ENCODE measurements around the gene CD55.

The CD55 gene

DNA sequence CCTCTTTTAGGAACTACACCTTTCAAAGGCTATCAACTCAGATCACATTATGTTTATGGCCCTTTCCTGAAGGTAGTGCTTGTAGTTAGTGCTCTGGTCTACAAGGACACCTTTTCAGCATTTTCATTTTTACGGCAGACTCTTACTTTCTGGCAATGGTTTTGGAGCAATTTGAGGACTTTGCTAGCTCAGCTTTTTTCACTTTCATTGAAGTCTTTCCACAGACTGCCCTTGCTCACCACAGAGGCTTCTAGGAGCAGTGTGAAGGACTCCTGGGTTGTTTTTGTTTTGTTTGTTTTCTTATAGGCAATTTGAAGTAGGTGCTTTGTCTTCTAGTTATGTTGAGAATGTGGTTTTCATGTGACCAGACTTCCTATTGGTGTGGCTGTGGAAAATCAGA, 43.1 kb downstream of the CD55 start:
- DNase-seq: no peak

DNA sequence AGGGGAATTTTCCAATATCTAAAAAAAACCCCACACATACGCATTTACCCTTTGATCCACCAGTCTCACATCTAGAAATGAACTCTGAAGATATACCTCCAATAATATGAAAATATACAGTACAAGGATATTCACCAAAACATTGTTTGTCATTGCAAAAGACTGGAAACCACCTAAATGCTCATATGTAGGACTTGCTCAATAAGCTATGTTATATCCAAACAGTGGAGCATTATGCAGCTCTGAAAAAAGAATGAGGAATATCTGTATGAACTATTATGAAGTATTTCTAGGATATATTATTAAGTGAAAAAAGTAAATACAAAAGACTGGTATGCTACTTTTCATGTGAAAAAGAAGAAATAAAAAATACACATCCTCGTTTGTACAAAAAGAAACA, 43.6 kb downstream of the CD55 start:
- DNase-seq: no peak

DNA sequence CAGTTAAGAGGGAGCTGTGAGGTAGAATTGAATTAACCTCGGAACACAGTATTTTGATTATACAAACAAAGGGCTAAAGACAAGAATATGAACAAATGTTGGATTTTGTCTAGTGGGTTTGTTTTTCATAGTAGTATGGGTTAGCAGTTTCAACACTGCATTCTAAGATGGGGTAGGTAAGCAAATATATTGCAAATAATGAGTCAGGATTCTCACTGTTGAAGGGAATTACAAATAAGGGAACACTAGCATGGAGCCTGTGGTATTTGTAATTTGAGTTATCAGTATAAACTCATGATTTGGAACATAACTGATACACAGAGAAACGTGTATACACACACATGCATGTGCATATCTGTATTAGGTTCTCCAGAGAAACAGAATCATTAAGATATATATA, 44.5 kb downstream of the CD55 start:
- DNase-seq: no peak

DNA sequence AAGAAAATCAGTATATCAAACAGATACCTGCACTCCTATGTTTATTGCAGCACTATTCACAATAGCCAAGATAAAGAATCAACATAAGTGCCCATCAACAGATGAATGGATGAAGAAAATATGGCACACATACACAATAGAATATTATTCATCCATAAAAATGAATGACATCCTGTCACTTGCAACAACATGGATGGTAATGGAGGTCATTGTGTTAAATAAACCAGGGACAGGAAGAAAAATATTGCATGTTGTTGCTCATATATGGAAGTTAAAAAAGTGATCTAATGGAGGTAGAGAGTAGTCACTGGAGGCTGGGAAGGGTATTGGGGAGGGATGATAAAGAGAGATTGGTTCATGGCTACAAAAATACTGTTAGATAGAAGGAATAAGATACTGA, 67.2 kb downstream of the CD55 start:
- DNase-seq: no peak

DNA sequence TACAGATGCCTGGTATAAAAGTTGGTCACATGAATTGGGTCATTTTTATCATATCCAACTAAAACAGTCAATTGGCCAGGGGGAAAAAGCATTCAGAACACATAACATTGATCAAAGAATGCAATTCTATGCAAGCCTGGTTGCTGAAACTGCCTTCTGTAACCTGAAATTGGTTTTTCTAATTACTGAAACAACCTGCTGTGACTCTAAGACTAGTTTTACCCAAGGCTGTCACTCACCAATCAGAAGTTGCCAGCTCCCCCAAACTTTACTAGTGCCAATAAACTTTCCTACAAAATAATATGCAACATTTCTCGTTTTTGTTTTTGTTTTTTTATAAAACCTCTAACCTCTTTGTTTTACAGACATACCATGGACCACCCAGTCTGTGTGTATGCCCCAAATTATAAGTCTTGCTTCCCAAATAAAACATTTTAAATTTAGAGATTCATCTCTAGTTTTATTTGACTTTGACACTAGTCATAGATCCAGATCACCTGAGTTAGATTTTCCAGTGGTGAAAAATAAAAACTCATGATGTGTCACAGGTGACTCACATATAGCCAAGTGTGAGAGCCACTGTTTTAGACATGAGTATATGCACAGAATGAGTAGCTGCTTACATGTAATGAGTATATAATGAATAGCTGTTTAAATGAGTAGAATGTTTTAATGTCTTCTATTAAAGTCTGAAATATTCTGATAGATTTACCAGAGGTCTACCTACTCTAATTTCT, 68.4 kb downstream of the CD55 start:
- DNase-seq: no peak

GRCh38 chr1:207393610-207394009, 72.1 kb downstream of the CD55 start:
- DNase-seq: no peak

- DNase-seq: no peak
Observed at GRCh38 chr1:207396168-207396746, 74.8 kb downstream of the CD55 start.

GRCh38 chr1:207397525-207397926, 76.0 kb downstream of the CD55 start:
- DNase-seq: no peak

DNA sequence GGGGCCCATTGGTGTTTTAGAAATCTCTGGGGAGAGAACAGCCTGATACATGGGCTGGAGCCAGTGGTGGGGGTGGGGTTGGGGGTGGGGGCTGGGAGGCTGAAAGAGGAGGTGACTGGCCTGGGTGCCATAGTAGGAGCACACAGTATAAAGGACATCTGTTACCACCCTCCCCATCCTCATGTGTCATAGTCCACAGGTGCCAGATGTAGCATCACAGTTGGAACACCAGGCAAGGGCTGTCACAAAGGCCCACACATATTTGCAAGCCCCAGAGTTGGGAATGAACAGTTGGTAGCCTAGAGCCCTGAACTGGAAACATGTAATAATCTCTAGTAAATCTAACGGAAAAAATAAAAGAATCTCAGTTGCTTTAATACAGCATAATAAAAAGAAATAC, 77.5 kb downstream of the CD55 start:
- DNase-seq: no peak

GRCh38 chr1:207401578-207401977, 80.1 kb downstream of the CD55 start:
- no peak for DNase-seq

DNA sequence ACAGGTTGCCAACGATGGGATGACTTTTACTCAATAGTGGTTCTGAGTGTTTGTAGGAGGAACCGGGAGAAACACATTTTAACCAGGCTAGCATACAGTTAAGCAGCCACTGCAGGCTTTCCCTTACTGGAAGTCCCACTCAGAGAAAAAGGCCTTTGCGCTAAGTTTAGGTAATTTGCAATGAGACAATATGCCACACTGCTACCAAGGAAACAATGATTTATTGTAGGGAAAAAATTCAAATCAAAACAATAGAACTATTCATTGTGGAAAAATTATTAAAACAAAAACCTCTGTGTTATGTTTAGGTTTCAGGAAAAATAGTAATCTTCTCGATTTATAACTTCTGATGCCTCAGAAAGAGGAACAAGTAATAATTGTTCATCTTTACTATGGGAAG, 81.3 kb downstream of the CD55 start:
- DNase-seq: no peak

DNA sequence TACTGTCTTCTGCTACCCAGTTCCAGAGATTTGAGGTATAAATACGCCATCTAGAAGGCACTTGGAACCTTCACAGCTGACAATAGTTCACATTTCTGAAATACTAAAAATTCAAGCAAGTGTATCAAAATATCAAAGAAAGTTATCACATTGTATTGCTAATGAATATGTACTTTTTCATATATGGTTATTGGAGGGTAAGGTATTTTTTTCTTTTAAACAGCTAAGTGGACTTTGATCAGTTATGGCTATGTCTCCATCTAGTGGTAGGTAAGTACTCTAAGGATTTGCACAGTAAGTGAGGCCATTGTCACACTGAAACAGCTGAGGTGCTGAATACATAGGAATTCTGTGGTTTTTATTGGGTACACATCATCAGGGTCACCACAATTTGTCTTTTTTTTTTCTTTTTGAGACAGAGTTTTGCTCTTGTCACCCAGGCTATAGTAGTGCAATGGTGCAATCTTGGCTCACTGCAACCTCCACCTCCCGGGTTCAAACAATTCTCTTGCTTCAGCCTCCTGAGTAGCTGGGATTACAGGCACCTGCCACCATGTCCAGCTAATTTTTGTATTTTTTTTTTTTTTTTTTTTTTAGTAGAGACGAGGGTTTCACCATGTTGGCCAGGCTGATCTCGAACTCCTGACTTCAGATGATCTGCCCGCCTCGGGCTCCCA, 83.5 kb downstream of the CD55 start:
- peak in 3 of 6 experiments; percentile 33 to 67 (median 63) for DNase-seq

- no peak for DNase-seq
Observed at GRCh38 chr1:207405814-207406213, 84.3 kb downstream of the CD55 start.

- DNase-seq: no peak
Observed at GRCh38 chr1:207407655-207408260, 86.3 kb downstream of the CD55 start.

Measured in stimulated activated naive CD4-positive, alpha-beta T cell (primary cell).